Choroid plexus epithelial cell (primary cell): ENCODE results near the gene CCDC134.

Source experiments
- DNase-seq: peaks from one replicate; pipeline ENCODE4 v3.0.0-alpha.2; 2010; ENCODE audit warnings: low read depth
- H3K4me3 ChIP-seq: 2 replicates; pipeline ENCODE4 v1.5.1; 2011; ENCODE audit warnings: low read depth, mild to moderate bottlenecking, control low read depth, low read length, moderate library complexity
- TF ChIP-seq, protein P1 (sequence below): conservative IDR thresholded peaks from 2 replicates; pipeline ENCODE4 v1.5.1; 2011; ENCODE audit warnings: low read depth, mild to moderate bottlenecking, control low read depth, inconsistent platforms, low read length, moderate library complexity

Gene CCDC134

DNA sequence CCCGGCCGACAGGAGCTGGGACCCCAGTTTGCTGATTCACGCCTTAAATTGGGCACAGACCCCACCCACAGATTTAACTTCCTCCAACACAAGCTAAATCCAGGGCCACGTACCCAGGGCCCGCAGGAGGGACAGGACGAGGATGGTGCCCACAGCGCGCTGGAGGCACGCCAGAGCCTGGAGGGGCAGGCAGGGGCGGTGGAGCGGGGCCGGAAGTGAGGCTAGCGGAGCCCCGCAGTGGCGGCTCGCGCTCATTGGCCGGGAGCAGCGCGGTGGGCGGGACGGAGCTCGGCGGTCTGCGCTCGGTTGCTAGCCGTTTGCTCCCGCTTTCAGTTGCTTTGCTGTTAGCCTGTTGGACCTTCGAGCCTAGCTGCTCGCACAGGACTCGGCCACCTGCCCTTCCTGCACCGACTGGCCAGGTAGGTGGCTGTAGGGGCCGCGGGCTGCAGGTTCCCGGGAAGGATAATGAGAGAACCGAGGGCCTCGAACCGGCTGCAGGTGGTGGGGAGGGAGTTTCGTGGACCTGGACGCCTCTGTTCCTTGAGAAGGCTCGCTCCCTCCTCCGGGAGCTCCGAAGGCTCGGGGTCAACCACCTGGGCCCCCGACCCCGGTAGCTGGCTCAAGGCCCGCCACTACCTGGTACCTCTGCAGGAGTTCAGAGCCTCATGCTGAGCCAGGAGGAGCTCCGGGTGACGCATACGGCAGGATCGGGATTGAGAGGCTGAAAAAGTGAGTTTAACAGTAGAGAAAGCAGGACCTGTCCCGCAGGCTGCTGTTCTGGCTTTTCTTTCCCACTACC is at the start of gene CCDC134:
TSS of gene CCDC134 (plus strand) at position 332 of the 799 bp plus-strand sequence. CDS start 8,212 bp downstream, outside the sequence.
- peak; percentile 80 for DNase-seq
- TF ChIP-seq, protein P1, sequence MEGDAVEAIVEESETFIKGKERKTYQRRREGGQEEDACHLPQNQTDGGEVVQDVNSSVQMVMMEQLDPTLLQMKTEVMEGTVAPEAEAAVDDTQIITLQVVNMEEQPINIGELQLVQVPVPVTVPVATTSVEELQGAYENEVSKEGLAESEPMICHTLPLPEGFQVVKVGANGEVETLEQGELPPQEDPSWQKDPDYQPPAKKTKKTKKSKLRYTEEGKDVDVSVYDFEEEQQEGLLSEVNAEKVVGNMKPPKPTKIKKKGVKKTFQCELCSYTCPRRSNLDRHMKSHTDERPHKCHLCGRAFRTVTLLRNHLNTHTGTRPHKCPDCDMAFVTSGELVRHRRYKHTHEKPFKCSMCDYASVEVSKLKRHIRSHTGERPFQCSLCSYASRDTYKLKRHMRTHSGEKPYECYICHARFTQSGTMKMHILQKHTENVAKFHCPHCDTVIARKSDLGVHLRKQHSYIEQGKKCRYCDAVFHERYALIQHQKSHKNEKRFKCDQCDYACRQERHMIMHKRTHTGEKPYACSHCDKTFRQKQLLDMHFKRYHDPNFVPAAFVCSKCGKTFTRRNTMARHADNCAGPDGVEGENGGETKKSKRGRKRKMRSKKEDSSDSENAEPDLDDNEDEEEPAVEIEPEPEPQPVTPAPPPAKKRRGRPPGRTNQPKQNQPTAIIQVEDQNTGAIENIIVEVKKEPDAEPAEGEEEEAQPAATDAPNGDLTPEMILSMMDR: no peak
- peak within 1 kb of the TSS; percentile 98 for H3K4me3 ChIP-seq

- no peak for DNase-seq
- TF ChIP-seq, protein P1: no peak
- H3K4me3 ChIP-seq: no peak overlapping the region
Observed at GRCh38 chr22:41752011-41752970, 48.2 kb upstream of the CCDC134 start.

GRCh38 chr22:41753984-41754383 is 46.5 kb upstream of the CCDC134 start:
- H3K4me3 ChIP-seq: no peak overlapping the region
- no peak for DNase-seq
- TF ChIP-seq, protein P1: no peak

GRCh38 chr22:41757502-41757901 is 43.0 kb upstream of the CCDC134 start:
- no peak overlapping the region for H3K4me3 ChIP-seq
- TF ChIP-seq, protein P1: no peak
- DNase-seq: no peak

GRCh38 chr22:41758231-41758630 is 42.2 kb upstream of the CCDC134 start:
- peak; percentile 15 for DNase-seq
- TF ChIP-seq, protein P1: no peak
- no peak overlapping the region for H3K4me3 ChIP-seq

DNA sequence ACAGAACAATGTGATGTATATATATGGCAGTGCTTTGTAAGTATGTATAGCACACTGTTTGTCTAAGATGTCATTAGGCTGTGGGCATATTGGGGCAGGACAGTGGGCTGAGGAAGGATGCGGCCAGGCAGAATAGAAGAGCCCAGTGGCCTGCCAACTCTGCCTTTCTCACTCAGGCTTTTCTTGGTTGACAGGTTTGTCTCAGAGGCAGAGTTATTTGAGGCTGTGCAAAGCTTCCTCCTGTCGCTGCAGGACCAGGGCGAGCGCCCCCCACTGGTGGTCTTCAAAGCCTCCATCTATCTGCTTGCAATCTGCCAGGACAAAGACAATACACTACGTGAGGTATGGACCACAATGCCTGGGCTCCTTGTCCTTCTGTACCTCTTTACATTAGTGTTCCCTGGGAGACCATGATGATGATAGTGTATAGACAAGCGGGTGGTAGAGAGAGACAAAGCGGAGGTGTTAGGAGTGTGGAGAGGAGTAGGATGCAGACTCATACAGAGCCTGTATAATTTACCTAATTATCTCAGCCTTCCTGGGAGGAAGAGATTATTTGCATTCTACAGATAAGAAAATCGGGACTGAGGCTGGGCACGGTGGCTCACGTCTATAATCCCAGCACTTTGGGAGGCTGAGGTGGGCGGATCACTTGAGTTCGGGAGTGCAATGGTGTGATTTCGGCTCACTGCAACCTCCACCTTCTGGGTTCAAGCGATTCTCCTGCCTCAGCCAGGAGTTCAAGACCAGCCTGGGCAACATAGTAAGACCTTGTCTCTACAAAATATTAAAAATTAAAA is 37.3 kb upstream of the CCDC134 start:
- DNase-seq: peak; percentile 45
- TF ChIP-seq, protein P1: peak; percentile 66

More for the DNA sequence above, 37.3 kb upstream of the CCDC134 start:
- H3K4me3 ChIP-seq: no peak overlapping the region
